Measurements from ENCODE around the gene ERO1B. TPM values are rescaled to one million over a fixed set of nuclear protein-coding genes. Genes with fewer than 3 reads are reported as not detected.

Gene ERO1B
- polyA plus RNA-seq, 1 of the 3 experiments (the other 2 are of a cell fraction): 0.79 TPM

- no peaks in the 10 kb centered on the region for H3K9me3 ChIP-seq
- no peak overlapping the region for H3K9ac ChIP-seq
- no peak overlapping the region for H3K4me3 ChIP-seq (ENCODE audit: low read depth in 2 of 2, low read length in 1 of 2)
- peaks cover 0 to 2% of the 10 kb centered on the region in 2 experiments; a peak in 1 of 4 replicates for H3K4me1 ChIP-seq (ENCODE audit: control insufficient read depth in 1 of 2, insufficient read depth in 2 of 2, low read depth in 1 of 2, low read length in 1 of 2)
- H3K27ac ChIP-seq (ENCODE audit: low read depth in 2 of 2, low read length in 1 of 2): no peak overlapping the region
- WGBS (ENCODE audit: low lambda C conversion rate): 51% methylated on average over 5 of the region's 5 CpGs
- H4K20me1 ChIP-seq (ENCODE audit: insufficient read depth): no peaks in the 10 kb centered on the region
- no peak for DNase-seq
- H2AFZ ChIP-seq (ENCODE audit: low read depth): no peak overlapping the region
- no peaks in the 10 kb centered on the region for H3K9me2 ChIP-seq
- no peaks in the 10 kb centered on the region for H3K36me3 ChIP-seq (replicated peaks in 1 of 2; ENCODE audit: control insufficient read depth in 1 of 2, insufficient read depth in 2 of 2, low read length in 1 of 2)
- no peaks in the 10 kb centered on the region for H3K79me2 ChIP-seq (ENCODE audit: insufficient read depth)
- ChIA-PET CTCF (no interaction called here), POLR2A (no interaction called here)
- no peak for TF ChIP-seq FOXM1 (IDR thresholded peaks at IDR 0.05; ENCODE audit: low read depth)
- TF ChIP-seq MAX (IDR thresholded peaks at IDR 0.05; ENCODE audit: low read depth): no peak
- no peak for TF ChIP-seq RAD21 (IDR thresholded peaks at IDR 0.05; ENCODE audit: low read length)
- TF ChIP-seq IRF3 (IDR thresholded peaks at IDR 0.05; ENCODE audit: low read depth, low read length): no peak
- no peak for TF ChIP-seq MEF2A (IDR thresholded peaks at IDR 0.05; ENCODE audit: borderline replicate concordance, low read depth)
- TF ChIP-seq RFX5 (IDR thresholded peaks at IDR 0.05; ENCODE audit: low read length): no peak
- TF ChIP-seq FOXJ3 (CRISPR knock-in tag; IDR thresholded peaks at IDR 0.05): no peak
- no peak for TF ChIP-seq GATA2 (CRISPR knock-in tag; IDR thresholded peaks at IDR 0.05)
- no peak for TF ChIP-seq PBX3 (IDR thresholded peaks at IDR 0.05)
- TF ChIP-seq TAF1 (IDR thresholded peaks at IDR 0.05; ENCODE audit: borderline replicate concordance, low read depth, low read length): no peak
- no peak for TF ChIP-seq CHD2 (IDR thresholded peaks at IDR 0.05; ENCODE audit: low read length, partially characterized antibody)
- TF ChIP-seq EZH2phosphoT487 (IDR thresholded peaks at IDR 0.05; ENCODE audit: borderline replicate concordance, low read depth): no peak
- no peak overlapping the region for H3K4me2 ChIP-seq
- H3K27me3 ChIP-seq (ENCODE audit: insufficient read depth): no peaks in the 10 kb centered on the region
- H3F3A ChIP-seq (replicated peaks; ENCODE audit: insufficient read depth): no peaks in the 10 kb centered on the region
Measured at GRCh38 chr1:236308827-236309226, 27.1 kb upstream of the ERO1B start.

- ChIA-PET CTCF (no interaction called here), POLR2A (no interaction called here)
- no peak overlapping the region for H3K9ac ChIP-seq
- H3K27ac ChIP-seq (ENCODE audit: low read depth in 2 of 2, low read length in 1 of 2): no peak overlapping the region
- no peaks in the 10 kb centered on the region for H3K27me3 ChIP-seq (ENCODE audit: insufficient read depth)
- no peak overlapping the region for H3K4me3 ChIP-seq (ENCODE audit: low read depth in 2 of 2, low read length in 1 of 2)
- H3F3A ChIP-seq (replicated peaks; ENCODE audit: insufficient read depth): no peaks in the 10 kb centered on the region
- no peak for DNase-seq
- H4K20me1 ChIP-seq (ENCODE audit: insufficient read depth): no peaks in the 10 kb centered on the region
- H2AFZ ChIP-seq (ENCODE audit: low read depth): no peak overlapping the region
- H3K36me3 ChIP-seq (replicated peaks in 1 of 2; ENCODE audit: control insufficient read depth in 1 of 2, insufficient read depth in 2 of 2, low read length in 1 of 2): no peaks in the 10 kb centered on the region
- H3K4me1 ChIP-seq (ENCODE audit: control insufficient read depth in 1 of 2, insufficient read depth in 2 of 2, low read depth in 1 of 2, low read length in 1 of 2): peaks cover 0 to 2% of the 10 kb centered on the region in 2 experiments; a peak in 1 of 4 replicates
- 50% methylated on average over 6 of the region's 6 CpGs for WGBS (ENCODE audit: low lambda C conversion rate)
- no peak overlapping the region for H3K4me2 ChIP-seq
- no peaks in the 10 kb centered on the region for H3K79me2 ChIP-seq (ENCODE audit: insufficient read depth)
- no peaks in the 10 kb centered on the region for H3K9me2 ChIP-seq
- H3K9me3 ChIP-seq: no peaks in the 10 kb centered on the region
- TF ChIP-seq RFX5 (IDR thresholded peaks at IDR 0.05; ENCODE audit: low read length) (no peak), POLR2AphosphoS5 (IDR thresholded peaks at IDR 0.05; ENCODE audit: low read depth, low read length) (no peak), RAD21 (IDR thresholded peaks at IDR 0.05; ENCODE audit: low read length) (no peak), YY1 (IDR thresholded peaks at IDR 0.05; ENCODE audit: low read depth) (no peak), IRF3 (IDR thresholded peaks at IDR 0.05; ENCODE audit: low read depth, low read length) (no peak), RXRA (IDR thresholded peaks at IDR 0.05; ENCODE audit: borderline replicate concordance, low read depth) (no peak), EZH2phosphoT487 (IDR thresholded peaks at IDR 0.05; ENCODE audit: borderline replicate concordance, low read depth) (no peak), CHD2 (IDR thresholded peaks at IDR 0.05; ENCODE audit: low read length, partially characterized antibody) (no peak), TEAD4 (IDR thresholded peaks at IDR 0.05; ENCODE audit: borderline replicate concordance, insufficient read depth) (no peak), SIN3A (IDR thresholded peaks at IDR 0.05; ENCODE audit: borderline replicate concordance, low read depth, low read length) (no peak), EP300 (IDR thresholded peaks at IDR 0.05; ENCODE audit: borderline replicate concordance in 1 of 2, low read depth in 1 of 2, low read length in 1 of 2) (no peak), MXI1 (IDR thresholded peaks at IDR 0.05; ENCODE audit: low read depth, low read length) (no peak), PBX3 (IDR thresholded peaks at IDR 0.05) (no peak), ZBTB33 (IDR thresholded peaks at IDR 0.05; ENCODE audit: borderline replicate concordance, low read depth) (no peak)
Measured at GRCh38 chr1:236307435-236307834, 25.7 kb upstream of the ERO1B start.

Measured in SK-N-SH (cell line).